ENCODE results near the gene WDR88.
A peak's percentile ranks its signal among the peaks of the same experiment; 100 is the strongest.

The WDR88 gene

GRCh38 chr19:33100894-33101644 lies 30.8 kb upstream of the WDR88 start:
- Histone ChIP-seq H3K9ac (ENCODE audit: low read depth in 1 of 2, low read length in 2 of 2) (no peak overlapping the region), H3K36me3 (ENCODE audit: control insufficient read depth in 2 of 2, insufficient read depth in 2 of 2, low read length in 2 of 2) (peaks cover 27 to 38% of the 10 kb centered on the region in 2 donors), H3K4me3 (ENCODE audit: low read length in 2 of 2) (peak overlapping the region in 1 of 2 donors; percentile 2), H3K27me3 (ENCODE audit: control insufficient read depth in 2 of 2, insufficient read depth in 2 of 2, low read length in 2 of 2) (no peaks in the 10 kb centered on the region), H3K9me3 (ENCODE audit: control insufficient read depth in 2 of 2, low read length in 2 of 2) (no peaks in the 10 kb centered on the region), H3K27ac (ENCODE audit: low read depth in 2 of 2, low read length in 2 of 2) (peak overlapping the region; percentile 73 to 83), H3K4me1 (ENCODE audit: control insufficient read depth in 2 of 2, insufficient read depth in 2 of 2, low read length in 2 of 2) (peaks cover 5 to 11% of the 10 kb centered on the region in 2 donors)

DNA sequence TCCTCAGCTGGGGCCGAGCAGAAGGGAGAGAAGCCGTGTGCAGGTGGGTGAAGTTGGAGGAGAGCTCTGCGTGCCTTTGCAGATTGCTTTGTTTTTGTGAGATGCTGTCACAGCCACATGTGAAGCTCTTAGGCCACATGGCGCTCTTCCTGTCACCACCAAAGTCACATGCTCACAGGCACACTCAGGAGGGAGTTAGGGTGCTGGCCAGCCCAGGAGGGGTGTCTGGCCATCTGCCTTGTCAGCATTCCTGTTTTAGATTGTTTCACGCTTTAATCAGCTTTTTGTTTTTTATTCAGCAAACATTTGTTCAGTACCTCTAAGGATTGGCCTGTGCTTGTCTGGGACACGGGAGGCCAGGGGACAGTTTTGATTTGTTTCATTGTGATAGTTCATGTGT lies 29.0 kb upstream of the WDR88 start:
- peaks cover 29 to 46% of the 10 kb centered on the region in 2 donors for H3K36me3 ChIP-seq (ENCODE audit: control insufficient read depth in 2 of 2, insufficient read depth in 2 of 2, low read length in 2 of 2)
- no peak overlapping the region for H3K9ac ChIP-seq (ENCODE audit: low read depth in 1 of 2, low read length in 2 of 2)
- no peak overlapping the region for H3K4me3 ChIP-seq (ENCODE audit: low read length in 2 of 2)
- H3K27ac ChIP-seq (ENCODE audit: low read depth in 2 of 2, low read length in 2 of 2): no peak overlapping the region
- H3K4me1 ChIP-seq (ENCODE audit: control insufficient read depth in 2 of 2, insufficient read depth in 2 of 2, low read length in 2 of 2): peaks cover 5 to 11% of the 10 kb centered on the region in 2 donors
- H3K27me3 ChIP-seq (ENCODE audit: control insufficient read depth in 2 of 2, insufficient read depth in 2 of 2, low read length in 2 of 2): no peaks in the 10 kb centered on the region
- H3K9me3 ChIP-seq (ENCODE audit: control insufficient read depth in 2 of 2, low read length in 2 of 2): no peaks in the 10 kb centered on the region

GRCh38 chr19:33108161-33108560 lies 23.8 kb upstream of the WDR88 start:
- Histone ChIP-seq H3K9me3 (ENCODE audit: control insufficient read depth in 2 of 2, low read length in 2 of 2) (no peaks in the 10 kb centered on the region), H3K27ac (ENCODE audit: low read depth in 2 of 2, low read length in 2 of 2) (no peak overlapping the region), H3K27me3 (ENCODE audit: control insufficient read depth in 2 of 2, insufficient read depth in 2 of 2, low read length in 2 of 2) (no peaks in the 10 kb centered on the region), H3K4me3 (ENCODE audit: low read length in 2 of 2) (no peak overlapping the region), H3K9ac (ENCODE audit: low read depth in 1 of 2, low read length in 2 of 2) (no peak overlapping the region), H3K4me1 (ENCODE audit: control insufficient read depth in 2 of 2, insufficient read depth in 2 of 2, low read length in 2 of 2) (no peaks in the 10 kb centered on the region), H3K36me3 (ENCODE audit: control insufficient read depth in 2 of 2, insufficient read depth in 2 of 2, low read length in 2 of 2) (peaks cover 41 to 60% of the 10 kb centered on the region in 2 donors)

- no peaks in the 10 kb centered on the region for H3K4me1 ChIP-seq (ENCODE audit: control insufficient read depth in 2 of 2, insufficient read depth in 2 of 2, low read length in 2 of 2)
- H3K9me3 ChIP-seq (ENCODE audit: control insufficient read depth in 2 of 2, low read length in 2 of 2): no peaks in the 10 kb centered on the region
- no peak overlapping the region for H3K27ac ChIP-seq (ENCODE audit: low read depth in 2 of 2, low read length in 2 of 2)
- no peak overlapping the region for H3K9ac ChIP-seq (ENCODE audit: low read depth in 1 of 2, low read length in 2 of 2)
- H3K27me3 ChIP-seq (ENCODE audit: control insufficient read depth in 2 of 2, insufficient read depth in 2 of 2, low read length in 2 of 2): no peaks in the 10 kb centered on the region
- peaks cover 48 to 64% of the 10 kb centered on the region in 2 donors for H3K36me3 ChIP-seq (ENCODE audit: control insufficient read depth in 2 of 2, insufficient read depth in 2 of 2, low read length in 2 of 2)
- no peak overlapping the region for H3K4me3 ChIP-seq (ENCODE audit: low read length in 2 of 2)
Measured at GRCh38 chr19:33110137-33110910, 21.6 kb upstream of the WDR88 start.

- Histone ChIP-seq H3K36me3 (ENCODE audit: control insufficient read depth in 2 of 2, insufficient read depth in 2 of 2, low read length in 2 of 2) (peaks cover 48 to 64% of the 10 kb centered on the region in 2 donors), H3K27me3 (ENCODE audit: control insufficient read depth in 2 of 2, insufficient read depth in 2 of 2, low read length in 2 of 2) (no peaks in the 10 kb centered on the region), H3K4me3 (ENCODE audit: low read length in 2 of 2) (no peak overlapping the region), H3K9ac (ENCODE audit: low read depth in 1 of 2, low read length in 2 of 2) (no peak overlapping the region), H3K27ac (ENCODE audit: low read depth in 2 of 2, low read length in 2 of 2) (no peak overlapping the region), H3K4me1 (ENCODE audit: control insufficient read depth in 2 of 2, insufficient read depth in 2 of 2, low read length in 2 of 2) (no peaks in the 10 kb centered on the region), H3K9me3 (ENCODE audit: control insufficient read depth in 2 of 2, low read length in 2 of 2) (no peaks in the 10 kb centered on the region)
Measured at GRCh38 chr19:33111587-33111986, 20.3 kb upstream of the WDR88 start.

GRCh38 chr19:33114312-33114711 lies 17.6 kb upstream of the WDR88 start:
- Histone ChIP-seq H3K27ac (ENCODE audit: low read depth in 2 of 2, low read length in 2 of 2) (no peak overlapping the region), H3K9ac (ENCODE audit: low read depth in 1 of 2, low read length in 2 of 2) (no peak overlapping the region), H3K36me3 (ENCODE audit: control insufficient read depth in 2 of 2, insufficient read depth in 2 of 2, low read length in 2 of 2) (peaks cover 43 to 56% of the 10 kb centered on the region in 2 donors)

DNA sequence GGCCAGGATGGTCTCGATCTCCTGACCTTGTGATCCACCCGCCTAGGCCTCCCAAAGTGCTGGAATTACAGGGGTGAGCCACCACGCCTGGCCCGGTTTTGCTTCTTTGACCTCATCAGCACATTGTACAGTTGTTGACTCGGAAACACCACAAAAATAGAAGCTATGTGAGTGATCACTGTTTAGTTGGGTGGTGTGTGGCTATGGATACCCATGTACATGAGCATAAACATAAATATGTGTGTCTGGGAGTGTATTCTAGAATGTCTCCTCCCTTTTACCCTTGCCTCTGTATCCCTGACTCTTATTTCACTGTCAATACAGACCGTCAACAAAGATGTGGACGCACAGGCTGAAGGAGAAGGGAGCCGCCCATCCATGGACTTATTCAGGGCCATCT lies 14.4 kb upstream of the WDR88 start:
- Histone ChIP-seq H3K9ac (ENCODE audit: low read depth in 1 of 2, low read length in 2 of 2) (no peak overlapping the region), H3K27ac (ENCODE audit: low read depth in 2 of 2, low read length in 2 of 2) (no peak overlapping the region), H3K27me3 (ENCODE audit: control insufficient read depth in 2 of 2, insufficient read depth in 2 of 2, low read length in 2 of 2) (no peaks in the 10 kb centered on the region), H3K36me3 (ENCODE audit: control insufficient read depth in 2 of 2, insufficient read depth in 2 of 2, low read length in 2 of 2) (peaks cover 26 to 35% of the 10 kb centered on the region in 2 donors), H3K9me3 (ENCODE audit: control insufficient read depth in 2 of 2, low read length in 2 of 2) (no peaks in the 10 kb centered on the region), H3K4me3 (ENCODE audit: low read length in 2 of 2) (no peak overlapping the region), H3K4me1 (ENCODE audit: control insufficient read depth in 2 of 2, insufficient read depth in 2 of 2, low read length in 2 of 2) (no peaks in the 10 kb centered on the region)

More at GRCh38 chr19:33114312-33114711, 17.6 kb upstream of the WDR88 start:
- H3K4me1 ChIP-seq (ENCODE audit: control insufficient read depth in 2 of 2, insufficient read depth in 2 of 2, low read length in 2 of 2): no peaks in the 10 kb centered on the region
- H3K27me3 ChIP-seq (ENCODE audit: control insufficient read depth in 2 of 2, insufficient read depth in 2 of 2, low read length in 2 of 2): no peaks in the 10 kb centered on the region
- no peaks in the 10 kb centered on the region for H3K9me3 ChIP-seq (ENCODE audit: control insufficient read depth in 2 of 2, low read length in 2 of 2)
- H3K4me3 ChIP-seq (ENCODE audit: low read length in 2 of 2): no peak overlapping the region

GRCh38 chr19:33118643-33119042 lies 13.3 kb upstream of the WDR88 start:
- H3K27me3 ChIP-seq (ENCODE audit: control insufficient read depth in 2 of 2, insufficient read depth in 2 of 2, low read length in 2 of 2): no peaks in the 10 kb centered on the region
- no peak overlapping the region for H3K4me3 ChIP-seq (ENCODE audit: low read length in 2 of 2)
- H3K9ac ChIP-seq (ENCODE audit: low read depth in 1 of 2, low read length in 2 of 2): no peak overlapping the region
- H3K36me3 ChIP-seq (ENCODE audit: control insufficient read depth in 2 of 2, insufficient read depth in 2 of 2, low read length in 2 of 2): peaks cover 24 to 33% of the 10 kb centered on the region in 2 donors
- no peaks in the 10 kb centered on the region for H3K4me1 ChIP-seq (ENCODE audit: control insufficient read depth in 2 of 2, insufficient read depth in 2 of 2, low read length in 2 of 2)
- no peaks in the 10 kb centered on the region for H3K9me3 ChIP-seq (ENCODE audit: control insufficient read depth in 2 of 2, low read length in 2 of 2)
- H3K27ac ChIP-seq (ENCODE audit: low read depth in 2 of 2, low read length in 2 of 2): no peak overlapping the region

- H3K27me3 ChIP-seq (ENCODE audit: control insufficient read depth in 2 of 2, insufficient read depth in 2 of 2, low read length in 2 of 2): no peaks in the 10 kb centered on the region
- no peak overlapping the region for H3K27ac ChIP-seq (ENCODE audit: low read depth in 2 of 2, low read length in 2 of 2)
- no peak overlapping the region for H3K9ac ChIP-seq (ENCODE audit: low read depth in 1 of 2, low read length in 2 of 2)
- no peaks in the 10 kb centered on the region for H3K9me3 ChIP-seq (ENCODE audit: control insufficient read depth in 2 of 2, low read length in 2 of 2)
- no peak overlapping the region for H3K4me3 ChIP-seq (ENCODE audit: low read length in 2 of 2)
- H3K4me1 ChIP-seq (ENCODE audit: control insufficient read depth in 2 of 2, insufficient read depth in 2 of 2, low read length in 2 of 2): no peaks in the 10 kb centered on the region
- H3K36me3 ChIP-seq (ENCODE audit: control insufficient read depth in 2 of 2, insufficient read depth in 2 of 2, low read length in 2 of 2): peaks cover 11 to 29% of the 10 kb centered on the region in 2 donors
Measured at GRCh38 chr19:33124207-33125098, 7.5 kb upstream of the WDR88 start.
